GM12878 (cell line): Measurements from ENCODE around the gene ZCCHC3. TPM values are rescaled to one million over a fixed set of nuclear protein-coding genes. Genes with fewer than 3 reads are reported as not detected.

Source experiments
- ATAC-seq: fragments of 200-7000 bp; cut with Tn5 transposase; 3 replicates; pipeline ENCODE4 v1.9.1; 2020; ENCODE audit warnings: mild to moderate bottlenecking, moderate library complexity
- BruUV-seq: library from RNA; stranded (reverse); fragments of 400-500 nt; replicated peaks from 2 replicates; lab custom pipeline; 2021; lab: Mats Ljungman, UMichigan
- CTCF ChIA-PET: fragments of 300-600 bp; sonication (Branson Sonifier 250); formaldehyde crosslinking; extraction: SDS; loops from one replicate; lab custom pipeline; 2021; ENCODE audit warnings: inconsistent platforms; lab: Yijun Ruan, JAX
- POLR2A ChIA-PET: fragments of 350-600 bp; formaldehyde crosslinking; extraction: SDS; loops from one replicate; lab custom pipeline; 2021; ENCODE audit warnings: inconsistent platforms; lab: Charles Lee
- RAD21 ChIA-PET: fragments of 300-600 bp; sonication (Branson Sonifier 250); formaldehyde crosslinking; loops from one replicate; lab custom pipeline; 2023; ENCODE audit warnings: antibody characterized with exemption; ENCODE audit not compliant: unreplicated experiment; lab: Charles Lee
- SMC1A ChIA-PET: fragments of 300-600 bp; sonication (Branson Sonifier 250); formaldehyde crosslinking; loops from one replicate; lab custom pipeline; 2023; ENCODE audit not compliant: unreplicated experiment, uncharacterized antibody; lab: Charles Lee
- DNase-seq: peaks from one replicate; pipeline ENCODE4 v3.0.0-alpha.2; 2011; ENCODE audit warnings: low read depth, low spot score
- FAIRE-seq: peaks from 3 replicates; lab custom pipeline; 2011; peaks lifted over from hg19 to GRCh38; lab: Jason Lieb, UNC
- H2AFZ ChIP-seq: 2 replicates; pipeline ENCODE4 v1.6.0; 2011; ENCODE audit warnings: low read depth, low read length, control low read depth; ENCODE audit not compliant: control insufficient read depth
- H3K27ac ChIP-seq: 2 replicates; pipeline ENCODE4 v1.5.1; 2011; ENCODE audit warnings: control low read depth; ENCODE audit not compliant: control insufficient read depth, insufficient read depth
- H3K27me3 ChIP-seq, 2 experiments: replicated peaks in 1 of 2; 2 replicates each; pipeline versions ENCODE4 v1.6.0 to v1.6.1; 2011; ENCODE audit warnings: low read length in 1 of 2; ENCODE audit not compliant: control insufficient read depth in 2 of 2, insufficient read depth in 2 of 2
- H3K36me3 ChIP-seq, 2 experiments: 2 replicates each; pipeline ENCODE4 v1.5.1; 2011; ENCODE audit warnings: low read length in 1 of 2; ENCODE audit not compliant: control insufficient read depth in 2 of 2, insufficient read depth in 2 of 2
- H3K4me1 ChIP-seq: 2 replicates; pipeline ENCODE4 v1.6.1; 2011; ENCODE audit warnings: mild to moderate bottlenecking, low read length, moderate library complexity, mixed read lengths; ENCODE audit not compliant: control insufficient read depth, insufficient read depth
- H3K4me2 ChIP-seq: 2 replicates; pipeline ENCODE4 v1.6.0; 2011; ENCODE audit warnings: control low read depth; ENCODE audit not compliant: control insufficient read depth, insufficient read depth
- H3K4me3 ChIP-seq: fragments of 200-600 bp; sonication (generic); 2 replicates; pipeline ENCODE4 v1.5.1; 2016
- H3K79me2 ChIP-seq: 2 replicates; pipeline ENCODE4 v1.6.0; 2011; ENCODE audit warnings: low read length; ENCODE audit not compliant: control insufficient read depth, insufficient read depth
- H3K9ac ChIP-seq: 2 replicates; pipeline ENCODE4 v1.8.0; 2011; ENCODE audit warnings: low read length, control low read depth, mixed read lengths; ENCODE audit not compliant: control insufficient read depth, insufficient read depth
- H3K9me3 ChIP-seq: replicated peaks from 3 replicates; pipeline ENCODE4 v1.5.1; 2011; ENCODE audit warnings: mild to moderate bottlenecking, low read length; ENCODE audit not compliant: control insufficient read depth, insufficient read depth
- H4K20me1 ChIP-seq: 2 replicates; pipeline ENCODE4 v1.6.0; 2011; ENCODE audit not compliant: control insufficient read depth, insufficient read depth
- FOS ChIP-seq: IDR thresholded peaks from 3 replicates; pipeline ENCODE4 v1.6.1; 2011; ENCODE audit warnings: borderline replicate concordance; ENCODE audit not compliant: insufficient read length; ENCODE audit errors: extremely low read depth
- FOXK2 ChIP-seq: fragments of 450-650 bp; IDR thresholded peaks from 2 replicates; pipeline ENCODE4 v1.6.1; 2017; ENCODE audit warnings: mild to moderate bottlenecking, moderate library complexity
- FOXM1 ChIP-seq: IDR thresholded peaks from 2 replicates; pipeline ENCODE4 v1.6.1; 2012; ENCODE audit warnings: low read depth, mild to moderate bottlenecking, inconsistent platforms, low read length, moderate library complexity
- KDM1A ChIP-seq: fragments of 200-600 bp; sonication (generic); IDR thresholded peaks from 2 replicates; pipeline ENCODE4 v1.6.1; 2016; ENCODE audit warnings: borderline replicate concordance
- MTA2 ChIP-seq: fragments of 450-650 bp; IDR thresholded peaks from 2 replicates; pipeline ENCODE4 v1.6.1; 2016; ENCODE audit warnings: low read depth, mild to moderate bottlenecking, moderate library complexity
- NR2C1 ChIP-seq: fragments of 450-650 bp; IDR thresholded peaks from 2 replicates; pipeline ENCODE4 v1.6.1; 2017; ENCODE audit warnings: antibody characterized with exemption, mild to moderate bottlenecking, moderate library complexity
- POLR2AphosphoS5 ChIP-seq: IDR thresholded peaks from 2 replicates; pipeline ENCODE4 v1.6.1; 2011; ENCODE audit warnings: mild to moderate bottlenecking, low read length, inconsistent platforms
- RAD21 ChIP-seq: IDR thresholded peaks from 2 replicates; pipeline ENCODE4 v1.6.1; 2011; ENCODE audit warnings: mild to moderate bottlenecking, low read depth, low read length, moderate library complexity; ENCODE audit not compliant: insufficient read depth
- SKIL ChIP-seq: fragments of 450-650 bp; IDR thresholded peaks from 2 replicates; pipeline ENCODE4 v1.6.1; 2017; ENCODE audit warnings: mild to moderate bottlenecking, low read depth, inconsistent platforms; ENCODE audit not compliant: poor library complexity, severe bottlenecking
- TCF7 ChIP-seq: IDR thresholded peaks from 2 replicates; pipeline ENCODE4 v1.6.1; 2014; ENCODE audit warnings: antibody characterized with exemption, borderline replicate concordance
- YBX1 ChIP-seq: fragments of 450-650 bp; IDR thresholded peaks from 2 replicates; pipeline ENCODE4 v1.6.1; 2016; ENCODE audit warnings: antibody characterized with exemption
- WGBS: methylation state at CpG from one replicate; pipeline ENCODE4 v1.1.6; 2016; ENCODE audit warnings: low lambda C conversion rate; ENCODE audit not compliant: insufficient replicate concordance, insufficient coverage; ENCODE audit errors: missing lambda C conversion rate; 5-methylcytosine and 5-hydroxymethylcytosine counted together
- in situ Hi-C: fragments of 300-500 bp; cut with MboI; formaldehyde crosslinking; loops from 9 replicates; pipeline ENCODE4 v1.14.3; 2018; ENCODE audit warnings: mixed read lengths
- intact Hi-C: fragments of 100-400 bp; cut with micrococcal nuclease; formaldehyde crosslinking; loops from one replicate; pipeline ENCODE4 v1.14.2; 2022; ENCODE audit not compliant: unreplicated experiment
- polyA plus RNA-seq, 11 experiments: library from polyadenylated mRNA; depleted of rRNA in 4 of 11; unstranded in 6 of 11; stranded (reverse) in 5 of 11; fragments of >200 nt; fragmentation: Nextera tagmentation in 4 of 11; fragmentation: Illumina TruSeq in 1 of 11; extraction: Ambion mirVana in 4 of 11; extraction: Trizol in 1 of 11; gene quantifications; 1 replicate in 1 of 11; 2 replicates in 10 of 11; pipeline versions ENCODE4 v1.2.1 to v1.2.3, GENCODE V29; 2011 to 2016; ENCODE audit warnings: inconsistent platforms in 2 of 11, missing spikeins in 2 of 11, low read depth in 1 of 11
- total RNA-seq, 4 experiments: library from RNA; depleted of rRNA in 3 of 4; stranded (reverse); fragments of >200 nt in 3 of 4; fragmentation: Illumina TruSeq in 1 of 4; extraction: Trizol in 1 of 4; gene quantifications; 2 replicates each; pipeline versions ENCODE4 v1.2.1 to v1.2.3, GENCODE V29; 2013 to 2021

ZCCHC3 gene
- total and polyA plus RNA-seq, 10 of the 15 experiments (the other 5 are each of a cell fraction or from before 2014, with no cell fraction given), result 5.3 to 36.1 (median 17.2) TPM

- ChIA-PET POLR2A (no interaction called here), CTCF (interaction anchor here (5.6 kb wide), 1 partner anchor 59 kb away, joined by 32 read pairs; no protein-coding TSS in a partner anchor), RAD21 (interaction anchor here (1.1 kb wide), 1 partner anchor 59 kb away, joined by 4 read pairs; no protein-coding TSS in a partner anchor), SMC1A (no interaction called here)
- no TSS peak for BruUV-seq
- Histone ChIP-seq H3K4me2 (no peak overlapping the region), H3K4me3 (no peak overlapping the region), H3K9ac (no peak overlapping the region), H3K9me3 (no peaks in the 10 kb centered on the region), H3K79me2 (no peaks in the 10 kb centered on the region), H3K36me3 (0 out of 4 replicates have a peak, but pooled peaks cover 0 to 3% of the 10 kb centered on the region in 2 experiments), H4K20me1 (no peaks in the 10 kb centered on the region), H3K27me3 (no peaks in the 10 kb centered on the region), H3K4me1 (no peaks in the 10 kb centered on the region), H3K27ac (no peak overlapping the region), H2AFZ (no peak overlapping the region)
- ATAC-seq (no peak), FAIRE-seq (no peak), DNase-seq (no peak)
- TF ChIP-seq SKIL (no peak), KDM1A (no peak), RAD21 (no peak), FOXK2 (no peak), YBX1 (no peak), NR2C1 (no peak), MTA2 (no peak), FOS (no peak), TCF7 (no peak), FOXM1 (no peak), POLR2AphosphoS5 (no peak)
- whole genome bisulfite sequencing, result 49% methylated on average over 4 of the region's 4 CpGs
- intact Hi-C loops, result no loop called here
- in situ Hi-C loops, result no loop called here
Observed at GRCh38 chr20:271069-271468, 26.3 kb upstream of the ZCCHC3 start.
